NCI-H146 treated with DMSO at 0.1 percent for 48 hours (cell line): Measurements from ENCODE around the gene ATL2.
"Not testable (repeated sequence)": the region's sequence is repeated elsewhere in the genome, so short reads cannot be mapped to it uniquely, and the experiment has no call there.

Experiments
- DNase-seq: peaks from one replicate; lab custom pipeline; 2025; ENCODE audit not compliant: unreplicated experiment; lab: John Stamatoyannopoulos, UW

The ATL2 gene

GRCh38 chr2:38336621-38337020 lies 40.5 kb downstream of the ATL2 start:
- no peak for DNase-seq

- no peak for DNase-seq
Observed at GRCh38 chr2:38330754-38331153, 46.3 kb downstream of the ATL2 start.

- DNase-seq = no peak
Observed at GRCh38 chr2:38327580-38327979, 49.5 kb downstream of the ATL2 start.

GRCh38 chr2:38323623-38324022 lies 53.5 kb downstream of the ATL2 start:
- DNase-seq = no peak

GRCh38 chr2:38322224-38322914 lies 54.7 kb downstream of the ATL2 start:
- no peak for DNase-seq

- DNase-seq = not testable (repeated sequence)
Observed at GRCh38 chr2:38319240-38319639, 57.8 kb downstream of the ATL2 start.

GRCh38 chr2:38317725-38318124 lies 59.3 kb downstream of the ATL2 start:
- no peak for DNase-seq

- DNase-seq = peak; percentile 44
Observed at GRCh38 chr2:38315707-38316333, 61.3 kb downstream of the ATL2 start.

GRCh38 chr2:38308821-38309220 lies 68.3 kb downstream of the ATL2 start:
- DNase-seq = no peak

- no peak for DNase-seq
Observed at GRCh38 chr2:38301969-38302702, 74.9 kb downstream of the ATL2 start.

- no peak for DNase-seq
Observed at GRCh38 chr2:38301340-38301968, 75.6 kb downstream of the ATL2 start.

- no peak for DNase-seq
Observed at GRCh38 chr2:38298539-38298938, 78.5 kb downstream of the ATL2 start.

- DNase-seq = no peak
Observed at GRCh38 chr2:38296197-38296780, 80.8 kb downstream of the ATL2 start.

- no peak for DNase-seq
Observed at GRCh38 chr2:38294597-38294996, 82.5 kb downstream of the ATL2 start.

- no peak for DNase-seq
Observed at GRCh38 chr2:38293152-38293865, 83.8 kb downstream of the ATL2 start.

- no peak for DNase-seq
Observed at GRCh38 chr2:38290332-38290731, 86.7 kb downstream of the ATL2 start.

- no peak for DNase-seq
Observed at GRCh38 chr2:38284971-38285370, 92.1 kb downstream of the ATL2 start.

GRCh38 chr2:38281095-38281742 lies 95.9 kb downstream of the ATL2 start:
- DNase-seq = no peak

- DNase-seq = no peak
Observed at GRCh38 chr2:38279201-38279600, 97.9 kb downstream of the ATL2 start.

GRCh38 chr2:38278117-38278438 lies 99.0 kb downstream of the ATL2 start:
- DNase-seq = not testable (repeated sequence)
